Peyer's patch (tissue), 4 donors: ENCODE results near the gene CAMK2D. TPM values are rescaled to one million over a fixed set of nuclear protein-coding genes. Genes with fewer than 3 reads are reported as not detected.

Source experiments
- DNase-seq, 3 donors: peaks; one replicate each; pipeline ENCODE4 v3.0.0-alpha.2; 2017 to 2019
- H3K27ac ChIP-seq, 4 donors: fragments of 200-600 bp; sonication (generic); one replicate each; pipeline ENCODE4 v1.5.1; 2016 to 2019
- H3K27me3 ChIP-seq, 2 donors: fragments of 200-600 bp; sonication (generic); one replicate each; pipeline ENCODE4 v1.5.1; 2019
- H3K36me3 ChIP-seq, 3 donors: fragments of 200-600 bp; sonication (generic); one replicate each; pipeline ENCODE4 v1.5.1; 2016 to 2019
- H3K4me1 ChIP-seq, 4 donors: fragments of 200-600 bp; sonication (generic); one replicate each; pipeline ENCODE4 v1.5.1; 2016 to 2019
- H3K4me3 ChIP-seq, 4 donors: fragments of 200-600 bp; sonication (generic); 1 replicate in 3 of 4; 2 replicates in 1 of 4; pipeline ENCODE4 v1.5.1; 2016 to 2019; ENCODE audit warnings: mild to moderate bottlenecking in 1 of 4
- H3K9me3 ChIP-seq, 4 donors: fragments of 200-600 bp; sonication (generic); one replicate each; pipeline ENCODE4 v1.5.1; 2016 to 2019; ENCODE audit warnings: mild to moderate bottlenecking in 1 of 4
- POLR2A ChIP-seq, 2 donors: fragments of 450-650 bp; IDR thresholded peaks; one replicate each; pipeline ENCODE4 v1.5.1; 2017; ENCODE audit warnings: antibody characterized with exemption in 2 of 2, mild to moderate bottlenecking in 2 of 2, moderate library complexity in 2 of 2
- total RNA-seq, 4 donors: library from RNA; depleted of rRNA; stranded (reverse); fragments of >200 nt; gene quantifications; one replicate each; pipeline ENCODE4 v1.1.0, GENCODE V29; 2016
- TF ChIP-seq, protein P1 (sequence below), 6 experiments: fragments of 450-650 bp in 4 of 6; fragments of 200-600 bp in 2 of 6; sonication (generic) in 1 of 6; IDR thresholded peaks; one replicate each; pipeline ENCODE4 v1.5.1; 2017 to 2019; ENCODE audit warnings: antibody characterized with exemption in 6 of 6, mild to moderate bottlenecking in 3 of 6, moderate library complexity in 1 of 6

The CAMK2D gene
- total RNA-seq, 4 donors from 2014 or later, result 38.8 to 125 (median 63.5) TPM

DNA sequence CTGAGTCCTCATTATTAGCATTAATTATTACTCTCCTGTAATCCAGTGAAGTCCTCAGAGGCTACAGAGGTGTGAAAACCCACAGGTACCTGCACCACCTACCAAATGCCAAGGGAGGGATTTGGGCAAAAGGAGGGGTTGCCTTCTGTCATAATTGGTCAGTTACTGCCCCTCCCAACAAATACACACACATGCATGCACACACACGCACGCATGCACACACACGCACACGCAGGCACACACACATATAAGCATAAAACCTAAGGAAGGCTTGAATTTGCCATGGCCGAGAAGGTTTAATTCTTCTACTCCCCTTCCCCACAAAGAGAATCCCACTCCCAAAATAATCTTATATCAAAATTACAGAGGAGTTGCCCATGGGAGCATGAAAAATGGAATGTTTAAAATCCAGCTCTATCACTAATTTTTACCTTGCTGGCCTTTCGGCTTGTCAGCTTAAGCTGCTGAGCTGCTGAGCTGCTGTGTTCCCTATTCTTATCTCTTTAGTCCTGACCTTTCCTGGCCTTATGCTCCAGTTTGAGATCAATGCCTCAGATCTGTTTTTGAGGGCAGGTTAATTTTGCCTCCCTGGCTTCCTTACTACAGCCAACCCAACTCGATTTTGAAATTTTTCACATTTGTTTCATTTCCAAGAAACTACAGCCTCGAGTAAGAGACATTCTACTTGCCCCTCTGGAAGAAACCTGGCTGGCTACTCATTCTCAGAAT lies 95.0 kb downstream of the CAMK2D start:
- Histone ChIP-seq H3K4me3 (no peak overlapping the region), H3K4me1 (no peaks in the 10 kb centered on the region), H3K36me3 (no peaks in the 10 kb centered on the region), H3K9me3 (no peaks in the 10 kb centered on the region), H3K27ac (no peak overlapping the region), H3K27me3 (no peaks in the 10 kb centered on the region)
- TF ChIP-seq, protein P1, sequence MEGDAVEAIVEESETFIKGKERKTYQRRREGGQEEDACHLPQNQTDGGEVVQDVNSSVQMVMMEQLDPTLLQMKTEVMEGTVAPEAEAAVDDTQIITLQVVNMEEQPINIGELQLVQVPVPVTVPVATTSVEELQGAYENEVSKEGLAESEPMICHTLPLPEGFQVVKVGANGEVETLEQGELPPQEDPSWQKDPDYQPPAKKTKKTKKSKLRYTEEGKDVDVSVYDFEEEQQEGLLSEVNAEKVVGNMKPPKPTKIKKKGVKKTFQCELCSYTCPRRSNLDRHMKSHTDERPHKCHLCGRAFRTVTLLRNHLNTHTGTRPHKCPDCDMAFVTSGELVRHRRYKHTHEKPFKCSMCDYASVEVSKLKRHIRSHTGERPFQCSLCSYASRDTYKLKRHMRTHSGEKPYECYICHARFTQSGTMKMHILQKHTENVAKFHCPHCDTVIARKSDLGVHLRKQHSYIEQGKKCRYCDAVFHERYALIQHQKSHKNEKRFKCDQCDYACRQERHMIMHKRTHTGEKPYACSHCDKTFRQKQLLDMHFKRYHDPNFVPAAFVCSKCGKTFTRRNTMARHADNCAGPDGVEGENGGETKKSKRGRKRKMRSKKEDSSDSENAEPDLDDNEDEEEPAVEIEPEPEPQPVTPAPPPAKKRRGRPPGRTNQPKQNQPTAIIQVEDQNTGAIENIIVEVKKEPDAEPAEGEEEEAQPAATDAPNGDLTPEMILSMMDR (IDR thresholded peaks at IDR 0.05), result no peak
- no peak for TF ChIP-seq POLR2A (IDR thresholded peaks at IDR 0.05)
- no peak for DNase-seq

DNA sequence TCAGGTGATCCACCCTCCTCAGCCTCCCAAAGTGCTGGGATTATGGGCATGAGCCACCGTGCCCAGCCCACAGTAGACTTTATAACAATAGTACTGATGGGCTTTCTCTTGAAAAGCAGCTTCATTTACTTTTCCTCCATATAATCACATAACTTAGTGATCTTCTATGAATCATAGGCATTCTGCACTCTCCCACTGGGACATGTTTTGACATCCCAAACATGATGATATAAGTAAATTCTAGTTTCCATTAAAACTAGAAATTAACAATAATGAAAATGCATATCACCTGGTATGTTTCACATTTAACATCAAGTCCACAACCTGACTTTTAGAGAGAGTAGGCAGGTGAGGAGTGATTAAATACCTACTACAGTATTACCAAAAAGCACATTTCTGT lies 96.5 kb downstream of the CAMK2D start:
- Histone ChIP-seq H3K27ac (no peak overlapping the region), H3K4me3 (no peak overlapping the region), H3K4me1 (no peaks in the 10 kb centered on the region), H3K9me3 (no peaks in the 10 kb centered on the region), H3K36me3 (no peaks in the 10 kb centered on the region), H3K27me3 (no peaks in the 10 kb centered on the region)
- TF ChIP-seq, protein P1 (IDR thresholded peaks at IDR 0.05), result no peak
- no peak for TF ChIP-seq POLR2A (IDR thresholded peaks at IDR 0.05)
- no peak for DNase-seq

GRCh38 chr4:113662581-113662980 lies 99.0 kb downstream of the CAMK2D start:
- H3K4me3 ChIP-seq, result no peak overlapping the region
- H3K9me3 ChIP-seq, result no peaks in the 10 kb centered on the region
- DNase-seq, result no peak
- no peaks in the 10 kb centered on the region for H3K4me1 ChIP-seq
- no peak overlapping the region for H3K27ac ChIP-seq
- no peaks in the 10 kb centered on the region for H3K36me3 ChIP-seq
- H3K27me3 ChIP-seq, result no peaks in the 10 kb centered on the region
- no peak for TF ChIP-seq POLR2A (IDR thresholded peaks at IDR 0.05)
- TF ChIP-seq, protein P1 (IDR thresholded peaks at IDR 0.05), result no peak

GRCh38 chr4:113659127-113659526 lies 102.4 kb downstream of the CAMK2D start:
- Histone ChIP-seq H3K36me3 (no peaks in the 10 kb centered on the region), H3K9me3 (no peaks in the 10 kb centered on the region), H3K27ac (no peak overlapping the region), H3K4me1 (no peaks in the 10 kb centered on the region), H3K4me3 (no peak overlapping the region), H3K27me3 (no peaks in the 10 kb centered on the region)
- TF ChIP-seq POLR2A (IDR thresholded peaks at IDR 0.05), result no peak
- TF ChIP-seq, protein P1 (IDR thresholded peaks at IDR 0.05), result no peak
- no peak for DNase-seq

- no peak for DNase-seq
These were observed 103.8 kb downstream of the CAMK2D start for GRCh38 chr4:113657586-113658233.

More at GRCh38 chr4:113657586-113658233, 103.8 kb downstream of the CAMK2D start:
- Histone ChIP-seq H3K4me1 (no peaks in the 10 kb centered on the region), H3K27ac (no peak overlapping the region), H3K27me3 (no peaks in the 10 kb centered on the region), H3K9me3 (no peaks in the 10 kb centered on the region), H3K4me3 (no peak overlapping the region), H3K36me3 (no peaks in the 10 kb centered on the region)
- TF ChIP-seq, protein P1 (IDR thresholded peaks at IDR 0.05), result no peak
- no peak for TF ChIP-seq POLR2A (IDR thresholded peaks at IDR 0.05)
